ENCODE results near the gene SMARCD1. TPM values are rescaled to one million over a fixed set of nuclear protein-coding genes. Genes with fewer than 3 reads are reported as not detected.
"Not testable (repeated sequence)": the region's sequence is repeated elsewhere in the genome, so short reads cannot be mapped to it uniquely, and the experiment has no call there.

Gene SMARCD1
- polyA plus RNA-seq, 12 donors, result 45.4 to 88.5 (median 56.3) TPM; not detected in 1

GRCh38 chr12:50074936-50075807 is 10.0 kb upstream of the SMARCD1 start:
- DNase-seq, result peak; percentile 82

- no peak for DNase-seq
Observed at GRCh38 chr12:50075808-50076170, 9.4 kb upstream of the SMARCD1 start.

GRCh38 chr12:50077099-50077498 is 8.0 kb upstream of the SMARCD1 start:
- no peak for DNase-seq

- no peak for DNase-seq
Observed at GRCh38 chr12:50078281-50078680, 6.9 kb upstream of the SMARCD1 start.

- DNase-seq, result no peak
Observed at GRCh38 chr12:50079771-50080170, 5.4 kb upstream of the SMARCD1 start.

- DNase-seq, result no peak
Observed at GRCh38 chr12:50081096-50081808, 3.9 kb upstream of the SMARCD1 start.

- no peak for DNase-seq
Observed at GRCh38 chr12:50082644-50083043, 2.5 kb upstream of the SMARCD1 start.

GRCh38 chr12:50083301-50083700 is 1.8 kb upstream of the SMARCD1 start:
- no peak for DNase-seq

GRCh38 chr12:50084409-50084774 is 750 bp upstream of the SMARCD1 start:
- DNase-seq, result not testable (repeated sequence)

GRCh38 chr12:50085615-50086072 is 502 bp downstream of the SMARCD1 start:
- DNase-seq, result no peak

- DNase-seq, result no peak
Observed at GRCh38 chr12:50086148-50086547, 1.0 kb downstream of the SMARCD1 start.

GRCh38 chr12:50087151-50087550 is 2.0 kb downstream of the SMARCD1 start:
- no peak for DNase-seq

- no peak for DNase-seq
Observed at GRCh38 chr12:50087995-50088394, 2.9 kb downstream of the SMARCD1 start.

- no peak for DNase-seq
Observed at GRCh38 chr12:50088577-50089335, 3.6 kb downstream of the SMARCD1 start.

- no peak for DNase-seq
Observed at GRCh38 chr12:50089730-50090129, 4.6 kb downstream of the SMARCD1 start.

- DNase-seq, result no peak
Observed at GRCh38 chr12:50090391-50090790, 5.2 kb downstream of the SMARCD1 start.

GRCh38 chr12:50097952-50098351 is 12.8 kb downstream of the SMARCD1 start:
- no peak for DNase-seq

- no peak for DNase-seq
Observed at GRCh38 chr12:50099302-50100008, 14.3 kb downstream of the SMARCD1 start.

GRCh38 chr12:50100561-50100960 is 15.4 kb downstream of the SMARCD1 start:
- DNase-seq, result no peak

- DNase-seq, result no peak
Observed at GRCh38 chr12:50101663-50102062, 16.5 kb downstream of the SMARCD1 start.

GRCh38 chr12:50102131-50102531 is 17.0 kb downstream of the SMARCD1 start:
- DNase-seq, result no peak
